Tibial nerve (tissue), 4 donors: ENCODE data around the gene TENM4.

Experiments used
- EP300 ChIP-seq, 2 donors: sonication (generic); formaldehyde crosslinking; IDR thresholded peaks; one replicate each; pipeline ENCODE4 v1.6.1; 2017; ENCODE audit warnings: antibody characterized with exemption in 2 of 2, mild to moderate bottlenecking in 1 of 2
- TF ChIP-seq, protein P1 (sequence below), 5 experiments: fragments of 200-600 bp in 3 of 5; fragments of 450-650 bp in 2 of 5; sonication (generic) in 3 of 5; IDR thresholded peaks; one replicate each; pipeline ENCODE4 v1.5.1; 2016 to 2019; ENCODE audit warnings: antibody characterized with exemption in 5 of 5, mild to moderate bottlenecking in 3 of 5, moderate library complexity in 2 of 5

DNA sequence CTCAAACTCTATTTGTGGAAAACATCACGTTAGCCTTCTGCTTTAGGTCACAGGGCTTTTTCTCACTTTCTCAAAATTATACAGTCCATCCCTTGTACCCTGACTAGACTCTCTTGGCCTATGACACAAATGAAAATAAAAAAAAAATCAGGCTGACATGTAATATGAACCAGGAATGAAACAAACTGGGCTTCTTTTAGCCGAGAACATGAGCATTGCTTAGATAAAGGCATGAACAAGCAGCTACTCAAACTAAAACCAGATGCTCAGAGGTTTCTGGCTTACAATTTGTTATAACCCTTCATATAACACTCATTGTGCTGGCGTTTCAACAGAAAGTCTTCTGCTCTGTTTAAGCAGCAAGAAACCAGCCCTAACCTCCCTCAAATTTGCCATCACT is 600.6 kb downstream of the TENM4 start:
- TF ChIP-seq, protein P1, sequence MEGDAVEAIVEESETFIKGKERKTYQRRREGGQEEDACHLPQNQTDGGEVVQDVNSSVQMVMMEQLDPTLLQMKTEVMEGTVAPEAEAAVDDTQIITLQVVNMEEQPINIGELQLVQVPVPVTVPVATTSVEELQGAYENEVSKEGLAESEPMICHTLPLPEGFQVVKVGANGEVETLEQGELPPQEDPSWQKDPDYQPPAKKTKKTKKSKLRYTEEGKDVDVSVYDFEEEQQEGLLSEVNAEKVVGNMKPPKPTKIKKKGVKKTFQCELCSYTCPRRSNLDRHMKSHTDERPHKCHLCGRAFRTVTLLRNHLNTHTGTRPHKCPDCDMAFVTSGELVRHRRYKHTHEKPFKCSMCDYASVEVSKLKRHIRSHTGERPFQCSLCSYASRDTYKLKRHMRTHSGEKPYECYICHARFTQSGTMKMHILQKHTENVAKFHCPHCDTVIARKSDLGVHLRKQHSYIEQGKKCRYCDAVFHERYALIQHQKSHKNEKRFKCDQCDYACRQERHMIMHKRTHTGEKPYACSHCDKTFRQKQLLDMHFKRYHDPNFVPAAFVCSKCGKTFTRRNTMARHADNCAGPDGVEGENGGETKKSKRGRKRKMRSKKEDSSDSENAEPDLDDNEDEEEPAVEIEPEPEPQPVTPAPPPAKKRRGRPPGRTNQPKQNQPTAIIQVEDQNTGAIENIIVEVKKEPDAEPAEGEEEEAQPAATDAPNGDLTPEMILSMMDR (IDR thresholded peaks at IDR 0.05): no peak
- no peak for TF ChIP-seq EP300 (IDR thresholded peaks at IDR 0.05)
